NCI-H1092 treated with DMSO at 0.1 percent for 48 hours (cell line): ENCODE results near the gene SLC4A2.

ENCODE experiments used
- DNase-seq: peaks from one replicate; lab custom pipeline; 2025; lab: John Stamatoyannopoulos, UW

Gene SLC4A2

GRCh38 chr7:151043959-151044358, 15.4 kb upstream of the SLC4A2 start:
- DNase-seq, result no peak

- no peak for DNase-seq
These were observed 14.1 kb upstream of the SLC4A2 start for GRCh38 chr7:151045262-151045661.

GRCh38 chr7:151045967-151046366, 13.4 kb upstream of the SLC4A2 start:
- no peak for DNase-seq

DNA sequence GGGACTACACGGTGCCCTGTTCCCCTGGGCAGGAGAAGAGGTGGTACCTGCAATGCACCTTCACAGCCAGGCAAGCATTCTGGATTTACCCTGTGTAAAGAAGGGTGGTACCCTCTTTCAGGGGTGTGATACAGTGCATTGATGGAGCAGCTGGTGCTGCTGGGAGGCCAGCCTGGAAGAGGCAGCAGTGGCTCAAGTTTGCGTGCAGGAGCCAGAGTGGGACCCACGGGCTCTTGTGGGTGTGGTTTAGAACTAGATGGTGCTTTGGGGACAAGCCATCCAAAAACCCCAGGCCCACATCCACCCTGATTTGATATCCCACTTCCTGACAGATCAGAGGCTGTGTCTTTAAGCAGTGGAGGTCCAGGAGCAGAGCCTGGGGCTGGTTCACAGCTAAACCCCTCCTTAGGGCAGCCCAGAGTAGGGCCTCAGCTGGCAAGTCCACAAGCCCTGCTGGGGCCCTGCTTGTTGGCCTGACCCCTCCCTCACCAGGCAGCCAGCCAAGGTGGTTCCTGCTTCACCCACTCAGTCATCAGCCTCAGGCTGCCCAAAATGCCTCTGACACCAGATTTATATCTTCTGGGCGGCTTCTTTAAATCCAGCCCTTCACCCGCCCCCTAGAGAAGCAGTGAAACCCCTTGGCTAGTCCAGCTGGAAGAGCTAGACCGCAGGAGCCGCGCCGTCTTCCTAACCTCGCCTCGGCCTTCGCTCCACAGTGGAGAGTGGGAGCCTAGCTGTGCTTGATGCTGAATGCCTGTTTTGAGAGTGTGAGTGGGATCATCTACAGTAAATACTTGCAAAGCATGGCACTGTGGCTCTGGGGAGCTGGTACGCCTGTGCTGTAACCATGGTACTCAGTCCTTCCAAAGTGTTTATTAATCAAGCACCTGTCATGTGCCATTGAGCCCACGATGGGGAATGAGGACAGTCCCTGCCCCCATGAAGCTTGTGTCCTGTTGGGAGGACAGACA, 12.5 kb upstream of the SLC4A2 start:
- DNase-seq, result peak; percentile 9

- DNase-seq, result peak; percentile 11
These were observed 11.2 kb upstream of the SLC4A2 start, which contains the start of gene ASIC3 for GRCh38 chr7:151047976-151048815. Gene ASIC3 (plus strand): TSS chr7:151048531. CDS start chr7:151048886, 355 bp downstream.

DNA sequence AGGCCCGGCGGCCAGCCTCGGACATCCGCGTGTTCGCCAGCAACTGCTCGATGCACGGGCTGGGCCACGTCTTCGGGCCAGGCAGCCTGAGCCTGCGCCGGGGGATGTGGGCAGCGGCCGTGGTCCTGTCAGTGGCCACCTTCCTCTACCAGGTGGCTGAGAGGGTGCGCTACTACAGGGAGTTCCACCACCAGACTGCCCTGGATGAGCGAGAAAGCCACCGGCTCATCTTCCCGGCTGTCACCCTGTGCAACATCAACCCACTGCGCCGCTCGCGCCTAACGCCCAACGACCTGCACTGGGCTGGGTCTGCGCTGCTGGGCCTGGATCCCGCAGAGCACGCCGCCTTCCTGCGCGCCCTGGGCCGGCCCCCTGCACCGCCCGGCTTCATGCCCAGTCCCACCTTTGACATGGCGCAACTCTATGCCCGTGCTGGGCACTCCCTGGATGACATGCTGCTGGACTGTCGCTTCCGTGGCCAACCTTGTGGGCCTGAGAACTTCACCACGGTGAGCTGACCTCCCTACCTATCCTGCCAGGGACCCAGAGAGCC, 10.4 kb upstream of the SLC4A2 start:
- DNase-seq, result no peak

DNA sequence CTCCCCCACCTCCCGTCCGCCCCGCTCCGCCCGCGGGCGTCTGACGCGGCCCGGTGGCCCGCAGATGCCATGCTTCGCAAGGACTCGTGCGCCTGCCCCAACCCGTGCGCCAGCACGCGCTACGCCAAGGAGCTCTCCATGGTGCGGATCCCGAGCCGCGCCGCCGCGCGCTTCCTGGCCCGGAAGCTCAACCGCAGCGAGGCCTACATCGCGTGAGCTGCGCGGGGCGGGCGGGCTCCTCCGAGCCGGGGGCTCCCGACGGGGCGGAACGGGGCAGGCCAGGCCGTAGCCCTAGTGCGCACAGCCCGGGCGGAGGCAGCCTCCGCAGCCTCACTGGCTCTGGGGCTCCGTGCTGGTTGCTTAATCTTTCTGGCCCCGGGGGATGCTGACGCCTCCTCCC, 8.3 kb upstream of the SLC4A2 start:
- no peak for DNase-seq

GRCh38 chr7:151053096-151053495, 6.3 kb upstream of the SLC4A2 start:
- no peak for DNase-seq

DNA sequence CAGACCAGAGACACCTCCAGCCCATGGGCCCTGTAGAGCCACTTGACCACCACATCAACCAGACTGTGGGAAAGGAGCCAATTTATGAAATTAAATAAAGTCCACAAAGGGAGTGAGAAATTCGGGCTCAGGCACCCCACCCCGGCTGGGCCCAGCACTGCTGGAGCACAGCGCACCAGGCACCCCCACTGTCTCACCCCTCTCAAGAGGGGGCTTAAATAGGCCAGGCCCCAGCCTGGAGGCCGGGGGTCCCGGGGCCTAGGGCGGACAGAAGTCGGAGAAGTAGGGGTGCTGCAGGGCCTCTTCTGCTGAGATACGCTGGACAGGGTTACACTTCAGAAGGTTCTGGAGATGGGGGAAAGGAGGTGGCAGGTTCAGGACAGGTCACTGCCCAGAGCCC, 5.6 kb upstream of the SLC4A2 start:
- no peak for DNase-seq

DNA sequence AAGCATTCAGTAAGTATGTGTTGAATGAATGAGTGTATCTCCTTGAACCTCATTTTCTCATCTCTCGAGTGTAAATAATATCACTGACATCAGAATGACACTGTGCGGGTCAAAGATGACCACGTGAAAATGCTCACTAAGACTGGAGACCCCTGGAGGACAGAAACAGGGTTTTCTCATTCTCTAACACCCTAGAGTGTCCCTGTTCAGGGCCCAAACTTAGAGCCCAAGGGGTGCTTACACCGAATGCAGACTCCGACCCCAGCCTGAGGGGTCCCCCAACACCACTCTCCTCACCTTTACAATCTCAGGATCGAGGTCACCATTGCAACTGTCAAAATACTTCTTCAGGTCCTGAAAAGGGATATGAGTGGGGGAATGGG, 3.1 kb upstream of the SLC4A2 start:
- DNase-seq, result no peak

GRCh38 chr7:151056666-151057505, 2.5 kb upstream of the SLC4A2 start:
- DNase-seq, result no peak

DNA sequence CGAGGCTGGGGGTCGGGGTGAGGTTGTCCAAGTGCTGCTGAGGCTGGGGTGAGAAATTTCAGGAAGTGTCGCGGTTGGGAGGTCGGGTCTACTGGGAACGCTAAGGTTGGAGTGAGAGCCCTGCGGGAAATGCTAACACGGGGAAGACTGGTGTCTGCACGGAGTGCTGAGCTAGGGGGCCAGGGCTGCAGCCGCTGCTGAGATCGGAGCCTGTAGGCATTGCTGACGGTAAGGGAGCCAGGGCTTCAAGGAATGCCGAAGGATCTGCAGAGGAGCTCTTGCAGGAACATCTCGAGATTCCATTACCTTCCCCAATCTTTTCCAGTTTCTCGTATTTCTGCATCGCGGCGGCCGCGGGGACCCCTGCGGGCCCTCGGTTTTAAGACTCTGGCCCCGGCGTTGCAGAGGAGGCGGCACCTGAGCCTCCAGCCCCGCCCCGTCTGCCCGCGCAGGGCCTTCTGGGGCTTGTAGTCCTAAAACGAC, 1.8 kb upstream of the SLC4A2 start, which contains the start of gene CDK5:
Gene CDK5 (minus strand): TSS at position 392 of the 483 bp plus-strand sequence. CDS start 49 bp downstream, at position 343.
- no peak for DNase-seq

GRCh38 chr7:151057989-151058780, 1.2 kb upstream of the SLC4A2 start:
- DNase-seq, result peak; percentile 100

DNA sequence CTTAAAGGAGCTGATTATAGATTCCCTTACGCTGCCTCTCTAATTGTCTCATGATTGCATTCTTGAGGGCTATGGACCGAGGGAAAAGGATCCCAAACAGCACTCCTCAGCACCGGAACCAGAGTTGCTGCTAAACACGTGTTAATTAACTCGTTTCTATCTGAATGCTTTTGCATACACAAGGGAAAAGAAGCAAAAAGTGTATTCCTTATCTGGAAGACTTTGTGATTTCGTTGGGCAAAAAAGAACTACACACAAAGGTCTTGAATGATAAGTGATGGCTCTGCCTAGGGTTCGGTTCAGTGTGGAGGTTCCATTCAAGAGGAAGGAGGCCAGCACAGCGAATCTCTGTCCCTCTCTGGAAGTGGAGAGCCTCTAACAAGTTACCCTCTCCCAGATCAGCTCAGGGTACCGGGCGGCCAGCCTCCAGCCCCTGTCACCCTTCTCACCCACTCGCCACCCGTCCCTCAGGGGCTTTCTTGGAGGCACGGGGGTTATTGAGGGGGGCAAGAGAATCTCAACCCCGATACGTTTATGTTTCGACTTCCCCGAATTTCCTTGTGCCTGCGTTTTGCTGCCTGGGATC, 515 bp upstream of the SLC4A2 start:
- peak; percentile 33 for DNase-seq

DNA sequence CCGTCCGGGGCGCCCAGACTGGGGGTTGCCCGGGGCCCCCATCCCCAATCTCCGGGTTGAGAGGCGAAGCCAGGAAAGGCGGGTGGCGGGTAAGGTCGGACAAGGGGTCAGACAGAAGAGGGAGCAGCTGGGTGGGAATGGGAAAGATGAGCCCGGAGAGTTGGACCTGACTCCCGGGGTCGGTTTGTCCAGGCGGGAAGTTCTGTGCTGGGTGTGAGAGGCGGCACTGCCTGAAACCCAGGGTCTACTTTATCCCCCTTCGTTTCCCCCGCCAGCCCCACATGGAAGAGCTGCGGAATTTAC, 675 bp downstream of the SLC4A2 start:
- DNase-seq, result no peak

- DNase-seq, result peak; percentile 24
These were observed 1.2 kb downstream of the SLC4A2 start for GRCh38 chr7:151060416-151061212.

DNA sequence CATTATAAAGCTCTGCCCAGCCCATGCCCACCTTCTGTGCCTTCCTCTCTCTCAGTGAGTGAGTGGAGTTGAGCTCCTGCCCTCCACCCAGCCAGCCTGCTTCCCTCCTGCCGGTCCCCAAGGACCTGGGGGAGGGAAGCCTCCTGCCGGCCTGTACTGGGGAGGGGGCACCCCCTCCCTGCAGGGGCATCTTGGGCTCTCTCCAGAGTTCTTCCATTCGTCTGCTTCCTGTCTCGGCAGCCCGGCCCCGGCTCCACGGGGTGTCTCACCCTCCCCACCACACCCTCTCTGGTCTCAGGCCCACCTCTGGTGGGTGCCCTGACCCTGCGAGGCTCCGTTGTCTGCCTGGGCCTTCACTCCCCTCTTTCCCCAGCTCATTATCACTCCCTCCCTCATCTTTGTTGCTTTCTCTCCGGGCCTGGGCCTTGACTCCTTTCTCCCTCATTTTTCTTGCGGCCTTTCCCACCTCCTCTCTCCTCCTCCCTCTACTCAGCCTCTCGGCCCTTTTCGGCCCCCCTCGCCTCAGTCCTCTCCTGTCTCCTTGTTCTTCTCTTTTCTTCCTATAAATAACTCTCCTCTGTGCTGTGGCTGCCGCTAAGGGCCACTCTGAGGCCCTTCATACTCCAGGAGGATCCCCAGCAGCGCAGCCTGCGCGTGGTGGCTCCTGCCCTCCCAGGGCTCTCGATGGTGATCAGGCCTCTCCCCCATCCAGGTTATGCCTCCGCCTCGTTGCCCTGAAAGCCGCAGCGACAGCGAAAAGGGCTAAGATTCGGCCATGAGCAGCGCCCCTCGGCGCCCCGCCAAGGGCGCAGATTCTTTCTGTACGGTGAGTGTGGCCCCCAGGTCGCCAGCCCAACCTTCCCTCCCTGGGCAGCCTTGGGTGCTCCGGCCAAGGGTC, 2.1 kb downstream of the SLC4A2 start:
- DNase-seq, result no peak

DNA sequence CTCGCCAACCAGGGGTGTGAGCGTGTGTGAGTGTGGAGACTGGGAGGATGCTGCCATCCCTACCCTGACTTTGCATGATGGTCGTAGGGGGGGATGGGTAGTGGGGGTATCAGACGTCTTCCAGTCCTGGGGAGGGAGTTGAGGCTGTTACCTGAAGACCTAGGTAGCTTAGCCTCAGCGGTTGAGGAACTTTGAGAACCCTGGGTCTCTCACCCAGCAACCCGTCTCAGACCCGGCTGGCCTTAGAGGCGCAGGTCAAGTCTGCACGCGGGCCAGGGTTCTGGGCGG, 2.7 kb downstream of the SLC4A2 start:
- no peak for DNase-seq
